ENCODE data around the gene ZNF566.
A peak's percentile ranks its signal among the peaks of the same experiment; 100 is the strongest.

Gene ZNF566

GRCh38 chr19:36436531-36436930 lies 52.8 kb downstream of the ZNF566 start:
- no peak for DNase-seq

- DNase-seq = no peak
Measured at GRCh38 chr19:36423925-36424324, 65.4 kb downstream of the ZNF566 start.

GRCh38 chr19:36421749-36422481 lies 67.4 kb downstream of the ZNF566 start:
- no peak for DNase-seq

- no peak for DNase-seq
Measured at GRCh38 chr19:36420961-36421748, 68.2 kb downstream of the ZNF566 start.

GRCh38 chr19:36418287-36419001 lies 70.9 kb downstream of the ZNF566 start, which contains the start of gene ZFP82:
Gene ZFP82 (minus strand): TSS chr19:36418644. CDS start chr19:36409789, 8,855 bp downstream.
- DNase-seq = peak; percentile 55 to 81

GRCh38 chr19:36417752-36418286 lies 71.5 kb downstream of the ZNF566 start:
- DNase-seq = no peak

GRCh38 chr19:36409841-36410240 lies 79.5 kb downstream of the ZNF566 start:
- no peak for DNase-seq

- DNase-seq = no peak
Measured at GRCh38 chr19:36408101-36408500, 81.3 kb downstream of the ZNF566 start.

- DNase-seq = no peak
Measured at GRCh38 chr19:36404498-36404897, 84.9 kb downstream of the ZNF566 start.

- no peak for DNase-seq
Measured at GRCh38 chr19:36401475-36401874, 87.9 kb downstream of the ZNF566 start.

GRCh38 chr19:36398571-36398970 lies 90.8 kb downstream of the ZNF566 start:
- DNase-seq = no peak

Measured in NCI-H187 (cell line).